K562 (cell line): ENCODE measurements around the gene S100G. TPM values are rescaled to one million over a fixed set of nuclear protein-coding genes. Genes with fewer than 3 reads are reported as not detected.

ENCODE experiments used
- ATAC-seq: fragments of 200-7000 bp; cut with Tn5 transposase; 3 replicates; pipeline ENCODE4 v1.9.1; 2020; ENCODE audit warnings: moderate library complexity
- BruUV-seq: library from RNA; stranded (reverse); fragments of 400-500 nt; replicated peaks from 2 replicates; lab custom pipeline; 2021; lab: Mats Ljungman, UMichigan
- CTCF ChIA-PET: fragments of 300-600 bp; formaldehyde crosslinking; extraction: SDS; loops from one replicate; lab custom pipeline; 2021; ENCODE audit warnings: low intra/inter-chr PET ratio; lab: Yijun Ruan, JAX
- POLR2A ChIA-PET: fragments of 300-600, 350-650 bp; sonication (Branson Sonifier 250); formaldehyde crosslinking; extraction: SDS; loops from one replicate; lab custom pipeline; 2021; ENCODE audit warnings: antibody characterized with exemption, inconsistent platforms; lab: Yijun Ruan, JAX
- DNase-seq, 4 experiments: peaks; one replicate each; pipeline versions ENCODE4 v3.0.0 to v3.0.0-alpha.2; 2011 to 2018; ENCODE audit warnings: low spot score in 3 of 4, mixed read lengths in 3 of 4; ENCODE audit errors: extremely low read depth in 1 of 4
- FAIRE-seq: peaks from 2 replicates; lab custom pipeline; 2011; peaks lifted over from hg19 to GRCh38; lab: Jason Lieb, UNC
- H2AFZ ChIP-seq: 2 replicates; pipeline ENCODE4 v1.6.0; 2011; ENCODE audit warnings: low read depth, low read length, control low read depth, inconsistent platforms
- H3K27ac ChIP-seq: fragments of 200-600 bp; 3 replicates; pipeline ENCODE4 v1.8.0; 2011; ENCODE audit warnings: low read depth, mild to moderate bottlenecking, control low read depth, inconsistent platforms, low read length, moderate library complexity, mixed read lengths; ENCODE audit errors: extremely low read depth
- H3K27me3 ChIP-seq, 2 experiments: fragments of 300-600 bp in 1 of 2; 2 replicates in 1 of 2; 3 replicates in 1 of 2; pipeline versions ENCODE4 v1.6.0 to v1.8.0; 2011; ENCODE audit warnings: inconsistent platforms in 2 of 2, low read length in 2 of 2, mild to moderate bottlenecking in 1 of 2, mixed read lengths in 1 of 2, moderate library complexity in 1 of 2; ENCODE audit not compliant: control insufficient read depth in 2 of 2, insufficient read depth in 2 of 2
- H3K36me3 ChIP-seq: fragments of 300-600 bp; 3 replicates; pipeline ENCODE4 v1.8.0; 2011; ENCODE audit warnings: mild to moderate bottlenecking, low read length, inconsistent platforms; ENCODE audit not compliant: control insufficient read depth, insufficient read depth
- H3K4me1 ChIP-seq, 2 experiments: fragments of 200-600 bp in 1 of 2; replicated peaks in 1 of 2; 2 replicates in 1 of 2; 3 replicates in 1 of 2; pipeline versions ENCODE4 v1.5.1 to v1.8.0; 2011; ENCODE audit warnings: inconsistent platforms in 2 of 2, low read length in 2 of 2, mild to moderate bottlenecking in 1 of 2, mixed read lengths in 1 of 2, moderate library complexity in 1 of 2; ENCODE audit not compliant: control insufficient read depth in 2 of 2, insufficient read depth in 2 of 2
- H3K4me2 ChIP-seq: 2 replicates; pipeline ENCODE4 v1.6.1; 2011; ENCODE audit warnings: low read length, control low read depth, inconsistent platforms, mixed read lengths; ENCODE audit not compliant: insufficient read depth
- H3K4me3 ChIP-seq: fragments of 200-600 bp; sonication (generic), shearing (Covaris generic); 2 replicates; pipeline ENCODE4 v1.5.1; 2016; ENCODE audit warnings: control low read depth, inconsistent platforms
- H3K79me2 ChIP-seq: fragments of 200-600 bp; 3 replicates; pipeline ENCODE4 v1.8.0; 2011; ENCODE audit warnings: low read length, inconsistent platforms; ENCODE audit not compliant: control insufficient read depth, insufficient read depth
- H3K9ac ChIP-seq, 2 experiments: 2 replicates each; pipeline versions ENCODE4 v1.6.0 to v1.6.1; 2011; ENCODE audit warnings: low read depth in 2 of 2, low read length in 2 of 2, control low read depth in 1 of 2, inconsistent platforms in 1 of 2, mild to moderate bottlenecking in 1 of 2, mixed read lengths in 1 of 2; ENCODE audit not compliant: insufficient read depth in 1 of 2
- H3K9me1 ChIP-seq: one replicate; pipeline ENCODE4 v1.6.0; 2011; ENCODE audit warnings: inconsistent platforms, mild to moderate bottlenecking, low read length, moderate library complexity; ENCODE audit not compliant: control insufficient read depth, insufficient read depth
- H3K9me3 ChIP-seq: replicated peaks from 2 replicates; pipeline ENCODE4 v1.5.1; 2011; ENCODE audit warnings: low read depth, low read length, inconsistent platforms; ENCODE audit not compliant: control insufficient read depth, insufficient read depth
- H4K20me1 ChIP-seq: replicated peaks from 2 replicates; pipeline ENCODE4 v1.6.1; 2011; ENCODE audit warnings: low read length, inconsistent platforms, mixed read lengths; ENCODE audit not compliant: control insufficient read depth, insufficient read depth
- RBM25 ChIP-seq: fragments of 200-400 bp; formaldehyde crosslinking; IDR thresholded peaks from 2 replicates; pipeline ENCODE4 v1.6.1; 2018; ENCODE audit warnings: low read length, low read depth, moderate library complexity; ENCODE audit not compliant: severe bottlenecking
- TRIM24 ChIP-seq, 2 experiments: fragments of 450-650 bp; IDR thresholded peaks; 2 replicates each; pipeline ENCODE4 v1.6.1; 2016
- ZBTB5 ChIP-seq: fragments of 450-650 bp; IDR thresholded peaks from 2 replicates; pipeline ENCODE4 v1.6.1; 2017; ENCODE audit warnings: antibody characterized with exemption
- WGBS: fragments of 100-300 bp; shearing (Covaris generic); methylation state at CpG from one replicate; pipeline ENCODE4 v1.1.6; 2016; ENCODE audit warnings: low coverage, mixed read lengths; ENCODE audit not compliant: insufficient coverage; ENCODE audit errors: missing lambda C conversion rate; 5-methylcytosine and 5-hydroxymethylcytosine counted together
- in situ Hi-C: fragments of 300-500 bp; cut with MboI; formaldehyde crosslinking; loops from 4 replicates; pipeline ENCODE4 v1.15.0; 2018; ENCODE audit warnings: inconsistent platforms, mixed read lengths
- intact Hi-C: fragments of 100-400 bp; cut with micrococcal nuclease; formaldehyde crosslinking; loops from 2 replicates; pipeline ENCODE4 v1.14.2; 2022
- polyA plus RNA-seq, 8 experiments: library from polyadenylated mRNA; depleted of rRNA in 4 of 8; stranded (reverse) in 5 of 8; unstranded in 3 of 8; fragments of >200 nt; fragmentation: Nextera tagmentation in 2 of 8; fragmentation: Illumina TruSeq in 1 of 8; extraction: Ambion mirVana in 2 of 8; extraction: Trizol in 1 of 8; gene quantifications; 2 replicates each; pipeline versions ENCODE4 v1.2.1 to v1.2.3, GENCODE V29; 2011 to 2014; ENCODE audit warnings: inconsistent platforms in 1 of 8, missing spikeins in 1 of 8
- total RNA-seq, 7 experiments: library from RNA; depleted of rRNA in 6 of 7; stranded (reverse); fragments of >200 nt in 6 of 7; fragmentation: Illumina TruSeq in 2 of 7; extraction: Trizol in 2 of 7; gene quantifications; 2 replicates each; pipeline versions ENCODE4 v1.2.1 to v1.2.3, GENCODE V29; 2011 to 2021; ENCODE audit warnings: low replicate concordance in 1 of 7

Gene S100G
- total and polyA plus RNA-seq, 9 of the 15 experiments (the other 6 are each of a cell fraction or from before 2014, with no cell fraction given), result not detected

GRCh38 chrX:16658284-16658683, 8.3 kb downstream of the S100G start (continued):
- TF ChIP-seq TRIM24 (IDR thresholded peaks at IDR 0.05) (no peak), ZBTB5 (no peak)

- intact Hi-C loops, result no loop called here
- CTCF ChIA-PET, result no interaction called here
- FAIRE-seq, result no peak
- no peaks in the 10 kb centered on the region for H3K79me2 ChIP-seq
- in situ Hi-C loops, result loop anchor here (25.0 kb wide), 1 partner anchor 397 kb away; no protein-coding TSS in a partner anchor
- BruUV-seq, result no TSS peak
- no peak for TF ChIP-seq RBM25
- TF ChIP-seq, all 486 proteins: peak for 0
- Histone ChIP-seq H3K4me1 (no peaks in the 10 kb centered on the region), H3K4me2 (no peak overlapping the region), H2AFZ (no peak overlapping the region), H3K4me3 (no peak overlapping the region), H3K36me3 (no peaks in the 10 kb centered on the region), H4K20me1 (no peaks in the 10 kb centered on the region), H3K9me1 (no peaks in the 10 kb centered on the region), H3K9me3 (no peaks in the 10 kb centered on the region), H3K27ac (no peak overlapping the region), H3K27me3 (no peaks in the 10 kb centered on the region), H3K9ac (no peak overlapping the region)
- WGBS, result 25% methylated on average over 1 of the region's 1 CpG
- DNase-seq, result no peak
- no peak for ATAC-seq
- POLR2A ChIA-PET, result no interaction called here
These were observed 9.4 kb downstream of the S100G start for GRCh38 chrX:16659321-16659720.
